GM23248 (cell line): ENCODE results near the gene SMAD5. TPM values are rescaled to one million over a fixed set of nuclear protein-coding genes. Genes with fewer than 3 reads are reported as not detected.

Experiments
- DNase-seq: peaks from one replicate; pipeline ENCODE4 v3.0.0-alpha.2; 2015
- H2AFZ ChIP-seq: fragments of 200-600 bp; sonication (generic); 2 replicates; pipeline ENCODE4 v1.6.1; 2016; ENCODE audit warnings: antibody characterized with exemption
- H3F3A ChIP-seq: fragments of 200-600 bp; sonication (generic); 2 replicates; pipeline ENCODE4 v1.6.1; 2016; ENCODE audit warnings: mild to moderate bottlenecking, antibody characterized with exemption, mixed run types; ENCODE audit not compliant: insufficient read depth
- H3K27ac ChIP-seq: fragments of 200-600 bp; sonication (generic); 2 replicates; pipeline ENCODE4 v1.5.1; 2016; ENCODE audit warnings: mild to moderate bottlenecking
- H3K27me3 ChIP-seq: fragments of 200-600 bp; sonication (generic); replicated peaks from 2 replicates; pipeline ENCODE4 v1.6.1; 2016; ENCODE audit warnings: mild to moderate bottlenecking; ENCODE audit not compliant: insufficient read depth
- H3K36me3 ChIP-seq: fragments of 200-600 bp; sonication (generic); 2 replicates; pipeline ENCODE4 v1.6.1; 2016; ENCODE audit warnings: low read depth, mild to moderate bottlenecking
- H3K4me1 ChIP-seq: fragments of 200-600 bp; sonication (generic); 2 replicates; pipeline ENCODE4 v1.6.1; 2016; ENCODE audit warnings: mild to moderate bottlenecking; ENCODE audit not compliant: insufficient read depth
- H3K4me2 ChIP-seq: fragments of 200-600 bp; sonication (generic); one replicate; pipeline ENCODE4 v1.6.1; 2016; ENCODE audit warnings: mild to moderate bottlenecking; ENCODE audit not compliant: unreplicated experiment
- H3K4me3 ChIP-seq: fragments of 200-600 bp; sonication (generic); 2 replicates; pipeline ENCODE4 v1.5.1; 2016; ENCODE audit warnings: mild to moderate bottlenecking
- H3K79me2 ChIP-seq: fragments of 200-600 bp; sonication (generic); 2 replicates; pipeline ENCODE4 v1.6.1; 2016; ENCODE audit warnings: mild to moderate bottlenecking; ENCODE audit not compliant: insufficient read depth
- H3K9ac ChIP-seq: fragments of 200-600 bp; sonication (generic); 2 replicates; pipeline ENCODE4 v1.6.1; 2016; ENCODE audit warnings: mild to moderate bottlenecking
- H3K9me2 ChIP-seq: fragments of 200-600 bp; sonication (generic); 2 replicates; pipeline ENCODE4 v1.6.1; 2016; ENCODE audit warnings: mixed run types, mild to moderate bottlenecking, moderate library complexity; ENCODE audit not compliant: insufficient read depth
- H3K9me3 ChIP-seq: fragments of 200-600 bp; sonication (generic); one replicate; pipeline ENCODE4 v1.6.1; 2017; ENCODE audit warnings: low read depth
- H4K20me1 ChIP-seq: fragments of 200-600 bp; sonication (generic); 2 replicates; pipeline ENCODE4 v1.6.0; 2016; ENCODE audit not compliant: insufficient read depth
- EZH2 ChIP-seq: fragments of 200-600 bp; sonication (generic); IDR thresholded peaks from 2 replicates; pipeline ENCODE4 v1.6.1; 2018; ENCODE audit warnings: antibody characterized with exemption, mild to moderate bottlenecking; ENCODE audit not compliant: insufficient read depth, poor library complexity, severe bottlenecking
- EZH2phosphoT487 ChIP-seq: fragments of 200-600 bp; sonication (generic); IDR thresholded peaks from 2 replicates; pipeline ENCODE4 v1.6.1; 2018; ENCODE audit warnings: antibody characterized with exemption, moderate library complexity, mild to moderate bottlenecking, low read depth; ENCODE audit not compliant: insufficient read depth
- WGBS, 2 experiments: methylation state at CpG; one replicate each; pipeline ENCODE4 v1.1.6; 2015 to 2017; ENCODE audit warnings: low lambda C conversion rate in 2 of 2, low coverage in 1 of 2; ENCODE audit errors: missing lambda C conversion rate in 2 of 2; 5-methylcytosine and 5-hydroxymethylcytosine counted together
- in situ Hi-C: fragments of 300-500 bp; cut with MboI; formaldehyde crosslinking; loops from 2 replicates; pipeline ENCODE4 v1.15.0; 2020
- polyA plus RNA-seq: library from polyadenylated mRNA; unstranded; fragments of >200 nt; fragmentation: Nextera tagmentation; extraction: Ambion mirVana; gene quantifications from 2 replicates; pipeline ENCODE4 v1.2.1, GENCODE V29; 2016
- total RNA-seq: library from RNA; depleted of rRNA; stranded (reverse); fragments of >200 nt; shearing (Covaris generic); gene quantifications from 2 replicates; pipeline ENCODE4 v1.2.3, GENCODE V29; 2014

SMAD5 gene
- total and polyA plus RNA-seq, 2 experiments from 2014 or later = 50.0 to 53.1 TPM

DNA sequence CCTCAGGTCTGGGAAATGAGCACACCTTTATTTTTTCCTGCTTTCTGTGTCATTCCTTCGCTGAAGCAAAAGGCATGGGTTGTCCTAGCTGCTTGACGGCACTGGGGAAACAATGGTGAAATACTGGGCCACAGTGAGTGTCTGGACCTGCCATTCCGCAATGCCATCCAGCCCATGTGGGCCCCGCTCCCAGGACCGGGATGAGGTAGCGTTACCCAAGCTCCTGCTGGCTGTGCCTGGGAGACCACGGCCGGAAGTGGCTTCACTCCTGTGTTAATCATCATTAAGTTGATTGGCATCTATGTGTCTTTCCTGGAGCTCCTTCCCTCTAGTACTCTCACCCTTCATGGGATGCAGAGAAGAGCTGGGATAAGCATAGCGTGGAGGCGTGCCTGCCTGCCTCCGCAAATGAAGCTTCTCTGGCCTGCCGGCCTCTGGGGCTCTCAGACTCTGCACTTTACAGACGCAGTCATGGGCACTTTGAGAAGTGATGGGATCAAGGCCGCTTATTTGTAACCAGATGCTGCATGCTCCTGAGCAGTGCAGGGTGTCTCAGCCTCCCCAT lies 76.8 kb downstream of the SMAD5 start:
- no peaks in the 10 kb centered on the region for H3K9me2 ChIP-seq
- no peak for DNase-seq
- no peak overlapping the region for H3K4me2 ChIP-seq
- in situ Hi-C loops = loop anchor here (25.0 kb wide), 1 partner anchor 647 kb away; no protein-coding TSS in a partner anchor
- no peak overlapping the region for H3K4me3 ChIP-seq
- no peak overlapping the region for H3K27ac ChIP-seq
- no peaks in the 10 kb centered on the region for H4K20me1 ChIP-seq
- 90 to 92% methylated on average over 14 of the region's 14 CpGs for WGBS, 2 experiments
- H3K4me1 ChIP-seq = no peaks in the 10 kb centered on the region
- no peaks in the 10 kb centered on the region for H3K79me2 ChIP-seq
- no peaks in the 10 kb centered on the region for H3F3A ChIP-seq
- 0 out of 2 replicates have a peak, but pooled peaks cover 7% of the 10 kb centered on the region for H3K27me3 ChIP-seq
- H2AFZ ChIP-seq = no peak overlapping the region
- H3K9me3 ChIP-seq = no peaks in the 10 kb centered on the region
- H3K36me3 ChIP-seq = no peaks in the 10 kb centered on the region
- no peak overlapping the region for H3K9ac ChIP-seq
- TF ChIP-seq EZH2phosphoT487 (no peak), EZH2 (no peak)

GRCh38 chr5:136210259-136210658 lies 77.6 kb downstream of the SMAD5 start:
- Histone ChIP-seq H3K4me3 (no peak overlapping the region), H3K9ac (no peak overlapping the region), H3K36me3 (no peaks in the 10 kb centered on the region), H3F3A (no peaks in the 10 kb centered on the region), H3K9me3 (no peaks in the 10 kb centered on the region), H2AFZ (no peak overlapping the region), H4K20me1 (no peaks in the 10 kb centered on the region), H3K27ac (no peak overlapping the region), H3K4me2 (no peak overlapping the region), H3K4me1 (no peaks in the 10 kb centered on the region), H3K9me2 (no peaks in the 10 kb centered on the region), H3K27me3 (0 out of 2 replicates have a peak, but pooled peaks cover 7% of the 10 kb centered on the region), H3K79me2 (no peaks in the 10 kb centered on the region)
- TF ChIP-seq EZH2phosphoT487 = no peak
- TF ChIP-seq EZH2 = no peak
- DNase-seq = no peak
- in situ Hi-C loops = loop anchor here (5.0 to 25.0 kb wide), 2 partner anchors 323 to 648 kb away; no protein-coding TSS in a partner anchor
- WGBS, 2 experiments = 71 to 80% methylated on average over 4 of the region's 4 CpGs

GRCh38 chr5:136211282-136212040 lies 78.8 kb downstream of the SMAD5 start:
- 0 out of 2 replicates have a peak, but pooled peaks cover 7% of the 10 kb centered on the region for H3K27me3 ChIP-seq
- no peak overlapping the region for H3K9ac ChIP-seq
- H4K20me1 ChIP-seq = no peaks in the 10 kb centered on the region
- H2AFZ ChIP-seq = no peak overlapping the region
- TF ChIP-seq EZH2phosphoT487 (no peak), EZH2 (no peak)
- no peaks in the 10 kb centered on the region for H3K9me3 ChIP-seq
- H3K79me2 ChIP-seq = no peaks in the 10 kb centered on the region
- H3K4me3 ChIP-seq = no peak overlapping the region
- no peaks in the 10 kb centered on the region for H3K9me2 ChIP-seq
- H3K36me3 ChIP-seq = no peaks in the 10 kb centered on the region
- no peak for DNase-seq
- no peaks in the 10 kb centered on the region for H3F3A ChIP-seq
- H3K4me2 ChIP-seq = no peak overlapping the region
- H3K4me1 ChIP-seq = no peaks in the 10 kb centered on the region
- WGBS, 2 experiments = 43 to 50% methylated on average over 10 of the region's 10 CpGs
- H3K27ac ChIP-seq = no peak overlapping the region
- in situ Hi-C loops = loop anchor here (5.0 to 25.0 kb wide), 2 partner anchors 324 to 649 kb away; no protein-coding TSS in a partner anchor

DNA sequence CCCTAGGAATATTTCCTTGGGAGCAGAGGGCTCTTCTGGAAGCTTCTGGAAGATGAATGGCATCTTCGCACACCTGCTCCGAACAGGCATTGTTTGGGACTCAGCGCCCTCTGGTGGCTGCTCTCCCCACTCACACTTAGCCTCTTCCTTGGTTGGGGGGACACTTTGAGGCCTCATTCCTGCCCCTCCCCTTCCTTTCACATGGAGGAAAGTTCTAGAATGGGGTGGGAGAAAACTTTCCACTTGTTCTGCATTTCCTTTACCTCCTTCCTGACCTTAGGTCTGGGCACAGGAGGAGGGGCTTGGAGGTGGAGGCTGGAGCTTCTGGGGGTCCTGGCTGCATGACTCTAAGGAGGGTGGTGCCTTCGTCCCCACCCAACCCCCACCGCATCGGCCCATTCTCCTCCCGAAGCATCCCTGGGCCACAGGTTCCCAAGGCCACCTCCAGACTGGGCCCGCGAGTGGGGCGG lies 79.6 kb downstream of the SMAD5 start:
- H2AFZ ChIP-seq = no peak overlapping the region

More for the DNA sequence above, 79.6 kb downstream of the SMAD5 start:
- H3F3A ChIP-seq = no peaks in the 10 kb centered on the region
- H4K20me1 ChIP-seq = no peaks in the 10 kb centered on the region
- H3K27me3 ChIP-seq = peaks cover 7% of the 10 kb centered on the region; the same call in 1 of the 2 replicates
- H3K9me3 ChIP-seq = no peaks in the 10 kb centered on the region
- no peak overlapping the region for H3K4me3 ChIP-seq
- no peak overlapping the region for H3K4me2 ChIP-seq
- no peak overlapping the region for H3K27ac ChIP-seq
- TF ChIP-seq EZH2 = no peak
- no peak for TF ChIP-seq EZH2phosphoT487
- H3K9me2 ChIP-seq = no peaks in the 10 kb centered on the region
- H3K4me1 ChIP-seq = no peaks in the 10 kb centered on the region
- WGBS, 2 experiments = 26% methylated on average over 10 of the region's 10 CpGs
- H3K79me2 ChIP-seq = no peaks in the 10 kb centered on the region
- peak; percentile 60 for DNase-seq
- no peak overlapping the region for H3K9ac ChIP-seq
- in situ Hi-C loops = loop anchor here (5.0 to 25.0 kb wide), 2 partner anchors 325 to 650 kb away; no protein-coding TSS in a partner anchor
- H3K36me3 ChIP-seq = no peaks in the 10 kb centered on the region
